GM04504 (cell line): ENCODE data around the gene NPIPB8.
"Not testable (repeated sequence)": the region's sequence is repeated elsewhere in the genome, so short reads cannot be mapped to it uniquely, and the experiment has no call there.

Experiments
- DNase-seq: peaks from one replicate; pipeline ENCODE4 v3.0.0-alpha.2; 2012; ENCODE audit warnings: low read depth

NPIPB8 gene

DNA sequence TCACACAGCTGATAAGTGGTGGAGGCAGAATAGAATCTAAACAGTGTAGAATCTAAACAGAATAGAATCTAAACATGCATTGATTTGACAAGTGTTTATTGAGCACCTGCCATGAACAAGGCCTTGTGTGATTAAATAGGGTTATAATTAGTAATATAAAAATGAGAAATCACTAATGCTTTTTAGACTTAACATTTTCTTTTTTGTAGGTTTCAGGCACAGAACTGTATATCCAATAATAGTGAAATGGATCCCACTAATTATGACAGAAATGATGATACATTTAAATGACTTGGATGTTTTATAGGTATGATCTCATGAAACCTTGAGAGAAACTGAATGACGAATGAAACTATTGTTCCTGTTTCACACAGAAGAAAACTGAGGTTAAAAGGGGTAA is at the start of gene NPIPB8:
Gene NPIPB8 (plus strand): TSS at position 301 of the 400 bp plus-strand sequence. CDS start 296 bp downstream, outside the sequence.
- not testable (repeated sequence) for DNase-seq

DNA sequence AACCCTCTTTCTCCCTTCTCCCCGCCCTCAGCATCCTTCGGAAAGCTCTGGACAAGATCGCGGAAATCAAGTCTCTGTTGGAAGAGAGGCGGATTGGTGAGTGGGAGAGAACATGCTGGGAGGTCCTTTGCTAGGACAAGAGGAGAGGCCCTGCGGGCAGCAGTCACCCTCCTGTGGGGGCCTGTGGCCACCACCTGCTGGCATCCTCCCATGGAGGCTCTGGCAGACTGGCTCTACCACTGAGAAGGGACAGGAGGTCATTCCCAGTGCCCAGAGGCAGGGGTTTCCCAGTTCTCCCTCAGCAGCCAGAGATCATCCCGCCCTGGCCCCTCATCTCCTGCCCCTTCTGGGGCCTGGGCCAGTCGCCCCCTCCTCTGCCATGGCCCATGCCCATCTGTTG is 48.8 kb upstream of the NPIPB8 start:
- no peak for DNase-seq

DNA sequence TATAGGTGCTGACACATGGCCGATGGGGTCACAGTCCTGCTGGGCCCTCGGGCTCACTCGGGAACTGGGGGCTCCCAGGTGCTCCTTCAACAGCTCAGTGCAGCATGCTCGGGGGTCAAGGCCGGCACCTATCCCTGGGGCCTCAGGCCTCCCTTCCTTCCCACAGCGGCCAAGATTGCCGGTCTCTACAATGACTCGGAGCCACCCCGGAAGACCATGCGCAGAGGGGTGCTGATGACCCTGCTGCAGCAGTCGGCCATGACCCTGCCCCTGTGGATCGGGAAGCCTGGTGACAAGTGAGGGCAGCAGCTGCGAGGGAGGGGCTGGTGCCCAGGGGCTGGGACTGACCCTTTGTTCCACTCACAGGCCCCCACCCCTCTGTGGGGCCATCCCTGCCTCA is 47.9 kb upstream of the NPIPB8 start:
- DNase-seq = no peak

GRCh38 chr16:28590384-28591340 is 47.2 kb upstream of the NPIPB8 start:
- DNase-seq = no peak

GRCh38 chr16:28591355-28591754 is 46.5 kb upstream of the NPIPB8 start:
- DNase-seq = no peak

GRCh38 chr16:28592511-28592910 is 45.4 kb upstream of the NPIPB8 start:
- DNase-seq = no peak

GRCh38 chr16:28592979-28593553 is 44.8 kb upstream of the NPIPB8 start:
- DNase-seq = no peak

DNA sequence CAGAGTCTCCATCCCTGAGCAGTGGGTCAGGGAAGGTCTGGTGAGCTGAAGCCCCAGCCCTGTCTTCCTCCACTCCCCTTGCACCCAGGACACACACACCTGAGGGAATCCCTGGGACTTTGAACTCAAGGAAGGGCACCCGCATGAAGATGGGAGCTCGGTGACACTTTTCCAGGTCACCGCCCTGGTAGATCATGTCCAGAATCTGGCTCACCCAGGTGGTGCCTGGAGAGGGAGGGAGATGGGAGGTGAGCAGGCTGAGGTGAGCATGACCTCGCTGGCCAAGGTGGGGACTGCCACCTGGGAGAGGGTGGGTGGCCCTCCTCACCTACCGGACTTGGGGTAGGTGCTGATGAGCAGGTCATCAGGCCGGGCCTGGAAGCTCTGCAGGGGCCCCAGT is 42.4 kb upstream of the NPIPB8 start:
- not testable (repeated sequence) for DNase-seq

DNA sequence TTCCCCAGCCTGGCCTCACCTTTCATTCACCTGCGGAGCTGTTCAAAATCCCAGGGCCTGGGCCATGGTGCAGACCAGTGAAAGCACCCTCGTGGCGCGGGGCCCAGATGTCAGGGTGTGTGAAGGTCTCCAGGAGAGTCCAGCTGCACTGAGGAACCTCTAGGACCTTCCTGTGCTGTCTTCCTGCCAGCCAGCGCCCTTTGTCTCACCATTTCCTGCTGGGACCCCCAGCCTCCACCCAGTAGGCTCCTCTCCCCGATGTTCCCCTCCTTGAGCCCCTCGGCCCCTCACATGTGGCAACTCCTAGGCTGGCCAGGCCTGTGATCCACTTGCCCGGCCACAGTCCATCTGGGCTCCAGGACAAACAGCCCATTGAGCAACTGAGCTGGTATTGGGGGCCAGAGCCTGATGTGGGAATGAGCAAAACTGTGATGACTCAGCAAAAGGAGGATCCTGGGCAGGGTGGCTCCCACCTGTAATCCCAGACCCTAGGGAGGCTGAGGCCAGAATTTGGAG is 41.7 kb upstream of the NPIPB8 start:
- DNase-seq = no peak

DNA sequence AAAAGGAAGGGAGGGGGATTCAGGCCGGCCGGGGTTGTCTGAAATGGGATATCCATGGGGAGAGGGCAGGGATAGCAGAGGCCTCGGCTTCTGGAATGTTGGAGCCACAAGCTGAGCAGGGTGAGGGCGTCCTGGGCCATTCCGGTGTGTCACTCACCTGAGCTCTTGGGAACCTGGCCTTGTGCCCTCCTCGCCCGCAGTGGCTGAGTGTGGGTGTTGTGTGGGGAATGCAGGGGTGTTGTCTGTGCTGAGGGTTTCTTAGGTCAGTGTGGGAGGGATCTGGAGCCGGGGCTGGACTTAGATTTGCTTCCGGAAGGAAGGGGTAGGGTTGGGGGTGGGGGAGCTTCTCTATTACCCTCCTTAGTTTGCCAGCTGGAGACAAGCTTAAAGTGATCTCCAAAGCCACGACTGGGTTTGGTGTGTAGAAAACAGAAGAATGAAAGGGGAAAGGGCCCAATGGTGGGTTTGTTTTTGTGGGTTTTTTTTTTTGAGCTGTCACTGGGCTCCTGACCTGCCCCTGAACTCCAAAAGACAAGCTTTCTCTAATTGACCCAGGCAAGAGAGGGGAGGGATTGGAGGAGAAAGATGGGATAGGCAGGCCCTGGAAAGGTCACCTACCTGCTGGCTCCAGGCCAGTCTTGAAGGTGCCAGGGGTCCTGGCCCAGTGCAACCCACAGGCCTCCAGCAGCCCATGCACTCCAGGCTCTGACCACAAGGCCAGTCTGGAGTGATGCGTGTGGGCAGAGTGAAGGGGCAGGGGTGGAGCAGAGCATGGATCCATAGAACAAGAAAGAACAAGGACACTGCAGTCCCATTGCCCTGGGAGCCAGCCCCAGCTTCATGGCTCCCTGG is 40.8 kb upstream of the NPIPB8 start, which contains the start of gene SULT1A2:
Gene SULT1A2 (minus strand): TSS at position 211 of the 852 bp plus-strand sequence. CDS start 1,120 bp downstream, outside the sequence.
- no peak for DNase-seq

- DNase-seq = no peak
These were observed 40.1 kb upstream of the NPIPB8 start for GRCh38 chr16:28597692-28598261.

DNA sequence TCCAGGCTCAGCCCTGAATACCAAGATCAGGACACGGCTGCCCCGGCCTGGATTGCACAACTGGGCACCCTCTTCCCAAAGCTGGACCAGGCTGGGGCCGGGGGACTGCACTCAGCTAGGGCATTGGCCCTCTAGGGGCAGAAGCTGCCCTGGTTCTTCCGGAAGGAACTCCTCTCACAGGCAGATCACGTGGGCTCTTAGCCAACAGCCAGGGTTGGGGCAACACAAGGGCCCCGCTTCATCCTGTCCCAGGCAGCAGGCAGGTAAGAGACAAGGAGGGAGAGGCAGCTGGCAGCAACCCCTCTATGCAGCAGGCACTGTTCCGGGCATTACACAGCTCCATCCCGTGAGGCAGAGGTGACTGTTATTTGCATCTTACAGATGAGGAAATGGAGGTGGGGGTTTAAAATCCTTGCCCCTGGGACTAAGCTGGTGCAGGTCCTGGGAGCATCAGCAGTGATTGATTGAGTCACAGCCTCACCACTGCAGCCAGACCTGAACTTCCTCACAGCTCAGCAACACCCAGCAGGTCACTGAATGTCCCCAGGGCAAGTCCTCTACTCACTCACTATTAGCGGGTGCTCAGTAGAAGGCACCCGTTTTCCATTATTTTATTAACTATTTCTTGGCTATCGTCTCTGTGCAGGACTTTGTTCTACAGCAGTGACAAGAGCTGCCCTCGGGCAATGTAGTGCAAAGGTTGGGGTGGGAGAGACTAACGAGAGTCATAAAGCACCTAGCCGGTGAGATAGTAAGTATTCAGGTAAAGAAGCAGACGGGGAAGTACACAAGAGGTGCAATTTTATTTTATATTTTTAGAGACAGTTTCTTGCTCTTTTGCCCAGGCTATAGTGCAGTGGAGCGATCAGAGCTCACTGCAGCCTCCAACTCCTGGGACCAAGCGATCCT is 38.2 kb upstream of the NPIPB8 start:
- DNase-seq = not testable (repeated sequence)

DNA sequence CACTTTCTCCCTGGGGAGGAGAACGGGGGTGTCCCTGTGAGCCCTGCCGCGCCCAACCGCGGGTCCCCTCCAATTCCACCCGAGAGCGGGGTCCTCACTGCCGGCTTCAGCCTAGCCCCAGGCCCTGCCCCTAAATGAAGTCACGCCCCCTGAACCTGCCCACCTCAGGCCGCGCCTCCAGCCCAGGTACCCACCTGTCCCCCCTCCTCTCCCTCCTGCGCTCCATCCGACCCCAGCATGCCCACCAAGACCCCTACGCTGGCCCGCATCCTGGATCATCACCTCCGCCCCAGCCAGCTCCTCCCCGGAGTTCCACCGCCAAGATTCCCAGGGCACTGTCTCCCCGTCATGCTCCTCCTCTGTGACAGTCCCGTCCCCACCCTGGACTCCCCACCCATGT is 36.9 kb upstream of the NPIPB8 start:
- DNase-seq = not testable (repeated sequence)

GRCh38 chr16:28601589-28601988 is 36.3 kb upstream of the NPIPB8 start:
- DNase-seq = not testable (repeated sequence)

GRCh38 chr16:28602062-28602461 is 35.8 kb upstream of the NPIPB8 start:
- not testable (repeated sequence) for DNase-seq

GRCh38 chr16:28602529-28602928 is 35.3 kb upstream of the NPIPB8 start:
- no peak for DNase-seq

- no peak for DNase-seq
These were observed 34.3 kb upstream of the NPIPB8 start for GRCh38 chr16:28603381-28604185.

GRCh38 chr16:28604186-28604565 is 33.7 kb upstream of the NPIPB8 start:
- no peak for DNase-seq

DNA sequence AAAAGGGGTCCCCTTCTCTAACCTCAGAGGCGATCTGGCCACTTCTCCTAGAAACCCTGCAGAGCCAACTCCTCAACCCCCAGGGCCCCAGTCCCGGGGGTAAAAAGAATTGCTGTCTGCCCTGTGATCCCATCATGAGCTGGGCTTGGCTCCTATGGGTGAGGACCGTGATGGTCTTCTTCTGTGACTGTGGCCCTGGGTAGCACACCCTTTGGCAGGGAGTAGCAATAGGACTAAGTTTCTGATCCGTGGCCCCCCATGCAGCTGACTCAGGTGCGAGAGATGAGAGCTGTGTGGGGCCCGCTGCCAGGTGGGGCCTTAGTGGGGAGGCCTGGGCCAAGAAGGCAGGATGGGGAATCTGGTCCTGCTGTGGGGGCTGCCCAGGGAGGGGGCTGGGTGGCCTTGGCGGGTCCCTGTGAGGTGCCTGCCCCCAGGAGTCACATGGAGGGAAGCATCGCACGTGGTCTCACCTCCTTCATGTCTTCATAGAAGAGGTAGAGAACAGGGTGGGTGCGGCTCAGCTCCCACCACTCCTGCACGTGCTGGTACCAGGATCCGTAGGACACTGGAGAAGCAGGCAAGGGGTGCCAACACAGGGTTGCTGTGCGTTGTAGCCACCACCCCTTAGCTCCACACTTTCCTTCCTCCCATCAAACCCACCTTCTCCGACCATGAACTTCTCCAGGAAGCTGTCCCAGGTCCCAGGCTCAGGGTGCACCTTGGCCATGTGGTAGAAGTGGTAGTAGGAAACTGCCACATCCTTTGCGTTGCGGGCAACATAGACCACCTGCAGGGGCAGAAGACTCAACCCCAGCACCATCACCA is 31.4 kb upstream of the NPIPB8 start:
- DNase-seq = no peak
